Loucy (cell line): ENCODE measurements around the gene SPATA32.

Source experiments
- CTCF ChIP-seq: fragments of 200-600 bp; sonication (generic); conservative IDR thresholded peaks from 2 replicates; pipeline ENCODE4 v1.5.1; 2014; ENCODE audit warnings: mild to moderate bottlenecking, antibody characterized with exemption, low read length
- EZH2phosphoT487 ChIP-seq: fragments of 200-600 bp; IDR thresholded peaks from 2 replicates; pipeline ENCODE4 v1.6.1; 2018; ENCODE audit warnings: antibody characterized with exemption, mild to moderate bottlenecking, moderate library complexity, borderline replicate concordance

DNA sequence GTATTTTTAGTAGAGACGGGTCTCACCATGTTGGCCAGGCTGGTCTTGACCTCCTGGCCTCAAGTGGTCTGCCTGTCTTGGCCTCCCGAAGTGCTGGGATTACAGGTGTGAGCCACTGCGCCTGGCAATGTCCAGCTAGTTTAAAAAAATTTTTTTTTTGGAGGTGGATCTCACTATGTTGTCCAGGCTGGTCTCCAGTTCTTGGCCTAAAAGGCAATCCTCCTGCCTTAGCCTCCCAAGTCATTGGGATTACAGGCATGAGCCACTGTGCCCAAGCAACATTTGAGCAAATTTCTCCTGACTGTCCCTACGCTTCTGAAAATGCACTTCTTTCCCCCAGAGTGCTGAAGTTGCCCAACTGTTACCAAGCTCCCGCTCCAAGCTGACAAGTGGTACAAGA is 46.9 kb upstream of the SPATA32 start:
- TF ChIP-seq CTCF (no peak), EZH2phosphoT487 (no peak)
